SK-N-SH (cell line): Measurements from ENCODE around the gene PGRMC2.

ENCODE experiments used
- CTCF ChIP-seq: fragments of 200-600 bp; sonication (generic); IDR thresholded peaks from 2 replicates; pipeline ENCODE4 v1.6.1; 2017; ENCODE audit warnings: antibody characterized with exemption, mild to moderate bottlenecking, moderate library complexity
- EP300 ChIP-seq, 2 experiments: IDR thresholded peaks; 2 replicates each; pipeline versions ENCODE4 v1.4.0 to v1.6.1; 2012; ENCODE audit warnings: borderline replicate concordance in 1 of 2, low read depth in 1 of 2, low read length in 1 of 2
- EZH2phosphoT487 ChIP-seq: fragments of 200-600 bp; sonication (generic); IDR thresholded peaks from 2 replicates; pipeline ENCODE4 v1.6.1; 2017; ENCODE audit warnings: low read depth, mixed run types, mild to moderate bottlenecking, antibody characterized with exemption, moderate library complexity, borderline replicate concordance
- FOXM1 ChIP-seq: IDR thresholded peaks from 2 replicates; pipeline ENCODE4 v1.4.0; 2012; ENCODE audit warnings: low read depth, mild to moderate bottlenecking
- MXI1 ChIP-seq: IDR thresholded peaks from 2 replicates; pipeline ENCODE4 v1.6.1; 2012; ENCODE audit warnings: mild to moderate bottlenecking, low read depth, low read length, improper control_type of control experiment
- NRF1 ChIP-seq: IDR thresholded peaks from 2 replicates; pipeline ENCODE4 v1.6.1; 2012; ENCODE audit warnings: low read depth, mild to moderate bottlenecking, low read length
- RAD21 ChIP-seq: IDR thresholded peaks from 2 replicates; pipeline ENCODE4 v1.6.1; 2012; ENCODE audit warnings: mild to moderate bottlenecking, low read length
- RCOR1 ChIP-seq: fragments of 150-350 bp; IDR thresholded peaks from 2 replicates; pipeline ENCODE4 v1.6.1; 2017; ENCODE audit warnings: antibody characterized with exemption, low read length
- SIN3A ChIP-seq: IDR thresholded peaks from 2 replicates; pipeline ENCODE4 v1.6.1; 2012; ENCODE audit warnings: low read depth, mild to moderate bottlenecking, low read length, moderate library complexity, borderline replicate concordance
- TAF1 ChIP-seq: IDR thresholded peaks from 2 replicates; pipeline ENCODE4 v1.6.1; 2012; ENCODE audit warnings: low read depth, mild to moderate bottlenecking, low read length, moderate library complexity, borderline replicate concordance
- TCF12 ChIP-seq: IDR thresholded peaks from 2 replicates; pipeline ENCODE4 v1.4.0; 2012
- TEAD4 ChIP-seq: IDR thresholded peaks from 2 replicates; pipeline ENCODE4 v1.4.0; 2012; ENCODE audit warnings: mild to moderate bottlenecking, borderline replicate concordance; ENCODE audit not compliant: insufficient read depth
- USF2 ChIP-seq: fragments of 150-350 bp; IDR thresholded peaks from 2 replicates; pipeline ENCODE4 v1.6.1; 2017; ENCODE audit warnings: antibody characterized with exemption, low read length, low read depth, borderline replicate concordance
- YY1 ChIP-seq: IDR thresholded peaks from 2 replicates; pipeline ENCODE4 v1.4.0; 2012; ENCODE audit warnings: low read depth, mild to moderate bottlenecking

- TF ChIP-seq USF2 (no peak), CTCF (no peak), NRF1 (no peak), SIN3A (no peak), TCF12 (no peak), RCOR1 (no peak), MXI1 (no peak), FOXM1 (no peak), EZH2phosphoT487 (no peak), YY1 (no peak), TEAD4 (no peak), TAF1 (no peak), RAD21 (no peak), EP300 (IDR thresholded peaks at IDR 0.05; ENCODE audit: borderline replicate concordance in 1 of 2, low read depth in 1 of 2, low read length in 1 of 2) (no peak)
These were observed 16.1 kb downstream of the PGRMC2 start for GRCh38 chr4:128271551-128271950.
